NCI-H2196 (cell line): Measurements from ENCODE around the gene CRTAC1.

Source experiments
- DNase-seq: peaks from one replicate; lab custom pipeline; 2025; ENCODE audit not compliant: unreplicated experiment; lab: John Stamatoyannopoulos, UW

CRTAC1 gene

DNA sequence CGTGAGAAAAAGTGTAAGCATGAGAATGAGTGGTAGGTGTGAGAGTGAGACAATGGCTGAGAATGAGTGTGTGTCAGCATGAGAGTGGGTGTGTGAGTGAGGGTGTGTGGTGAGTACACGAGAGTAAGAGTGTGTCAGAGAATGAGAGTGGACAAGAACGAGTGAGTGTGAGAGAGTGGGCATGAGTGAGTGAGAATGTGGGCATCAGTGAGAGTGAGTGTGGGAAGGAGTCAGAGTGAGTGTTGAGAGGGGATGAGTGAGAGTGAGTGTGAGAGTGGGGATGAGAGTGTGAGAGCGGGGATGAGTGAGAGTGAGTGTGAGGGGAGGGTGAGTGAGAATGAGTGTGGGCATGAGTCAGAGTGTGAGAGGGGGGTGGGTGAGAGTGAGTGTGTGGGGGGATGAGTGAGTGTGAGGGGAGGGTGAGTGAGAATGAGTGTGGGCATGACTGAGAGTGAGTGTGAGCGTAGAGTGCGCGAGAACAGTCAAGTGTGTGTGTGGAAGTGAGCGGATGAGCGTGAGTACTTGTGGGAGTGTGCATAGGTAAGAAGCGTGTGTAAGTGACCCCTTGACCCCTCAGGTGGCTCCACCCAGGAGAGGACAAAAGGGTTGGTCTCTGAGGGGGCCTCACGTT, 105.0 kb downstream of the CRTAC1 start:
- DNase-seq: no peak

DNA sequence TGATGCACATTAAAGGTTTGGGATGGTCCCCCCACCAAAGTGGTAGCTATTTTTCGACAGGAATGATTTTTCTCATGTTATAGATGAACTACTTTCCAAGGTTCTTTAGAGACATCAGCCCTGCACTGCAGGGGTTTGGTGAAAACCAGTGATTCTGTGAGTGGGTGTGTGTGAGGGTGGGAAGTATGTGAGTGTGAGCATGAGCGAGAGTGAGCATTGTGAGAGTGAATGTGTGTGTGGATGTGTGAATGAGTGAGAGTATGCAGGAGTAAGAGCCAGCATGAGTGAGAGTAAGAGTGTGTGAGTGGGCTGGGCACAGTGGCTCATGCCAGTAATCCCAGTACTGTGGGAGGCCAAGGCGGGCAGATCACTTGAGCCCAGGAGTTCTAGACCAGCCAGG, 105.7 kb downstream of the CRTAC1 start:
- no peak for DNase-seq

- no peak for DNase-seq
Measured at GRCh38 chr10:97923476-97923875, 106.9 kb downstream of the CRTAC1 start.

GRCh38 chr10:97923057-97923456, 107.4 kb downstream of the CRTAC1 start:
- DNase-seq: no peak

DNA sequence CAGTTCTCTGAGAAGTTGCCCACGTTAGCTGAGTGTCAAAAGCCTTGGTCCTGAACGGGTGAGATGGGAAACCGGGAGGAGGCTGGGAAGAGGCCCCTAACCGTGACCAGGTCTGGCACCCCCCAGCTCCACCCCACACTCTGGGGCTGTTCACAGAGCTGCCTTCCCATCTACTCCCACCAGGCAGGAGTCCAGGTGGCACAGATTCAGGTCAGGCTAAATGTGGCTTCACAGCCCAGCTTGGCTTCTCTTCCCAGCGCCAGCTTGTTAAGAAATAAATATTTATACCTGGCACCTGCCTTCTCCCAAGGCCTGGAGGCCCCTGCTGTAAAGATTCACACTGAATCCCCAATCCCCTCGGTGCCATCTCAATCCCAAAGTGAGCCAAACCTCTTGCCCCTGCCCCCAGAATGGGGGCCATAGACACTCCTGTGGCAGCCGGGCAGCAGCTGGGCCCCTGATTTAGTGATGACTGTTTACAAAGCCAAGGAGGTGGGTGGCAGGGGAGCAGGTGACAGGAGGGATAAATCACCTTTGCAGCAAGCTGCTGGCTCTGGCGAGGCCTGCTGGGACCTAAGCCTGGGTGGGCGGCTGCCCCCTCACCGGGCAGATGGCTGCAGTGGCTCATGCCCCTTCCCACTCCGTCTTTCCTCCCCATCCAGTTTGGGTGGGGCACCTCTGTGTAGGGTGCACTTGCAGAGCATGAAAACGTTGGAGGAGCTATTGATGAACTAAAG, 108.2 kb downstream of the CRTAC1 start:
- peak; percentile 10 for DNase-seq

DNA sequence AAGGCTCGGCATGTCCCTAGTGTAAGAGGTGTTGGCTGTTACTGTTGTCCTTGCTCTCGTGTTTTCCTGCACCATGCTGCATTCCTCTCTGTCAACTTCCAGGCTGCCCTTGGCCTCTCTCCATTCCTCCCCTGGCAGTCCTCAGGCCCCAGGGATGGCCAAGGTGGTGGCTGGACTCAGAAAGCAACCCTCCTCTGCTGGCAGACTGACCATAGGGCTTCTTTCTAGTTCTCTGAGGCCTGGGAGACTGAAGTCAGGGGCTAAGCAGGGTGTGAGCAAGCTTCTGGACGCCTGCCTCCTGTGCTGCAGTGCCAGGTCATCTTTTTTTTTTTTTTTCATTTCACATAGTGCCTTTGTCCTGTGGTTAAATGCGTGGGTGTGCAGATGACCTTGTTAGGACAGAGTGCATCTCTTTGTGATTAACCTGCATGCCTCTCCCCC, 108.8 kb downstream of the CRTAC1 start:
- no peak for DNase-seq

DNA sequence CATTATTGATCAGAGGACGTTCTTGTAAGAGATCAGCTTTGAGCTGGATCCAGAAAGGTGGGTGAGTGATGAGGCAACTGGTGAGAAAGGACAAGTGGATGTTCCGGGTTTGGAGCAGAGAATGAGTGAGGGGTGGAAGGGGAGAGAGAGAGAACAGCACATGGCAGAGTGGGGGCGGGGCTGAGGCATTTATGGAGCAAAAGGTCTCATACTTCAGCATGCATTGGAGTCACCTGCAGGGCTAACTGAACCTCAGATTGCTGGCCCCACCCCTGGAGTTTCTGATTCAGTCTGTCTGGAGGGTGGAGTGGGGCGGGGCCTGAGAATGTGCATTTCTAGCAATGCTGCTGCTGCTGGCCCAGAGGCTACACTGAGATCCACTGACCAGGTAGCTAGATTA, 109.6 kb downstream of the CRTAC1 start:
- DNase-seq: no peak

DNA sequence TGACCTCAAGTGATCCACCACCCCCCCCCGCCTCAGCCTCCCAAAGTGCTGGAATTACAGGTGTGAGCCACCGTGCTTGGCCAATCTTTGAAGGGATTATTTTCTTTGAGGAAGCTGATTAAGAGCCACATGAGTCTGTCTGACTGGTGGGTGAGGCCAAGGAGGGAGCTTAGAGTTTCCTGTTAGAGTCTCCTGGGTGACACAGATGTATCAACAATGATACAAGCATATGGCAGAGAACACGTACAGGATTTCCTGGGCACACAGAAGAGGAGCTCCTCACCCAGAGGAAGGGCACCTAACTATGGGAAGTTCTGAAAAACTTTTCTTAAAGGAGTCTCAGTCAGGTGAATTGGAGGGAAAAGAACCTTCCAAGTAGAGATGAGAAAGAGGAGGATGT, 111.4 kb downstream of the CRTAC1 start:
- DNase-seq: no peak

GRCh38 chr10:97916586-97916985, 113.8 kb downstream of the CRTAC1 start:
- DNase-seq: no peak

- DNase-seq: no peak
Measured at GRCh38 chr10:97915346-97916131, 114.9 kb downstream of the CRTAC1 start.

DNA sequence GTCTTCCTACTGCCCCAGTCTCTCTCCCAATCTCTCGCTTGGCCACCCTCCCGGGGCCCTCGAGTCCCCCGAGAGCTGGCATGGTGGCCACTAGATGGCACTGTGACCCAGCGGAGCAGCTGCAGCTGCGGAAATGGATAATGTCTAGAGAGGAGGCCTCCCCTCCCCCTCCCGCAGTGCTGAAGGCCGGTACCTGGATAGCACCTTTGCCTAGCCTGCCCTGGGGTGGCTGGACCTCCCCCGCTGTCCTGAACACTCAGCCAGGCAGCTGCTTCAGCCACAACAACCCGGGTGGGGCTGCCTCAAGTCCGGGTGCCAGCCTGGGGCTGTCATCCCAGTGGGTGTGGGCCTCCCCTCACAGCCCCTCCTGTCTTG, 115.6 kb downstream of the CRTAC1 start:
- peak; percentile 72 for DNase-seq

DNA sequence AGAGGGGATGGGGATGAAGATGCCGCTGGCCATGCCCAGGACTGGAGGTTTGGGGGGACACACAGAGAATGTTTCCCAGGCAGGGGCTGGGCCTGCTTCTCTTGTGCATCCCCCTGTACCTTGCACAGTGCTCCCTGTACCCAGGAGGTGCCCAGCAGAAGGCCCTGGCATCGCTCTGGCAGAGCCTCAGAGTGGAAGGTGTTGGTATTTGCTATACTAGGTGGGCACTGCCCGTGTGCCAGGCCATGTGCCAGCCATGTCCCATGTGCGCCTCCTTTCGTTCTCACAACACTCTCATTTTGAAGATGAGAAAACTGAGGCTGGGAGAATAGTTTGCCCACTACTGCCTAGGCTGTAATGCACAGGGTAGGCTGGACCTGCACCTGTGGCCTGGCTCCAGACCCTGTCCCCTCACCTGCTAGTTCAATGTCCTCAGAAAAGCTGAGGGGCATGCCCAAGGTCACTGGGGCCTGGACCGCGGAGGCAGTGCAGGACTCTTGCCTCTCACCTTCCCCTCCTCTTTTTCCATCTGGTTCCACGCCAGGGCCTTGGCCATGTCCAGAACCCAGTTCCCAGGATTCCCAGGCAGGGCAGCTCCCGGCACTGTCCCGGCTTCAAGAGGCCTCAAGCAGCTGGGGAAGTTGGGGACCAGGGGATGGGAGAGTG, 116.1 kb downstream of the CRTAC1 start:
- no peak for DNase-seq

GRCh38 chr10:97913614-97914013, 116.8 kb downstream of the CRTAC1 start:
- DNase-seq: no peak

GRCh38 chr10:97913193-97913592, 117.2 kb downstream of the CRTAC1 start:
- no peak for DNase-seq

GRCh38 chr10:97911217-97911616, 119.2 kb downstream of the CRTAC1 start:
- no peak for DNase-seq

- no peak for DNase-seq
Measured at GRCh38 chr10:97910661-97911060, 119.8 kb downstream of the CRTAC1 start.

- DNase-seq: no peak
Measured at GRCh38 chr10:97907830-97908229, 122.6 kb downstream of the CRTAC1 start.

GRCh38 chr10:97907211-97907610, 123.2 kb downstream of the CRTAC1 start:
- no peak for DNase-seq

DNA sequence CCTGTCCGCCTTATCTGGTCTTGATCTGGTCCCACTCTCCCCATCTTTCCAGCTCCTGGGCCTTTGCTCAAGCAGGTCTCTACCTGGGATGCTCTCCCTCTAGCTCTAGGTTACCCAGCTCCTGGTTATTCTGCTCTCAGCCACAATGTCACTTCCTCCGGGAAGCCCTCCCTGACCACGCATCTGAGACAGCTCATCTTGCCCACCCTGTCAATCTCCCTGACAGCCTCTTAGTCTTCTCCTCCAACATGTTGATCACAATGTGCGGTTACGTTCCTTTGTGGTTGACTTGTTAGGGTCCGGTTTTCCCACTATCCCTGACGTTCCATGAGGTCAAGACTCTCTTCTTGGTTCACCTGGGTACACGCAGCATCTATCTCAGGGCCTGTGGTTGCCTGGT, 125.1 kb downstream of the CRTAC1 start:
- DNase-seq: no peak

DNA sequence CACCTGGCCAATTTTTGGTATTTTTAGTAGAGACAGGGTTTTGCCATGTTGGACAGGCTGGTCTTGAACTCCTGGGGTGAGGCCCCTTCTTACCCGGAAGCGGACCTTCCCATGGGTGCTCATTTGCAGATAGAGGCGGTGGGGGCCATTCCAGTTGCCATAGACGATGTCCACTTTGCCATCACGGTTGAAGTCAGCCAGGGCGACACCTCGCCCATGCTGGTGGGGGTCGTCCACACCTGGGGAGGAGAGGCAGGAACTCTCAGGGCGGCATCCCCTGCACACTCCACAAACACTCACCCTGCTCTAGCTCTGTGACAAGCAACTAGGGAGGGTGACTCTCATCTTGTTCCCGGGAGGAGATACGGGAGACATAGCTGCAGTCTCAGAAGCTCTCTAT, 125.8 kb downstream of the CRTAC1 start:
- DNase-seq: no peak

DNA sequence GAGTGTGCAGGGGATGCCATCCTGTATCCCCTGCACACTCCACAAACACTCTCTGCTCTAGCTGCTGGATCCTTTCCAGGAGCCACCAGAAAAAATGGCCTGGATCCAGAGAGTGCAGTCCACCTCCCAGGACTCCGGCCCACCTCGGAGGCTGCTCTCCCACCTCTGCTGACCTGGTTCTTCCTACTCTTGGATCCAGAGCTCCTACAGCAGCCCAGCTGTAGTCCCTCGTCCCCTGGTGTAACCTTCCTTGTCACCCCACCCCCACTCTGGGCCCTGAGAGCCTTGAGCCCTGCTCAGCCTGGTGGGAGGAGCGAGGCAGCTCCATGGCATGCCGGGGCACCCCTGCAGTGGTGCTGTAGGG, 126.4 kb downstream of the CRTAC1 start:
- no peak for DNase-seq
